DND-41 (cell line): ENCODE data around the gene PPP1R3G.

Experiments used
- EZH2 ChIP-seq: IDR thresholded peaks from 3 replicates; pipeline ENCODE4 v1.6.1; 2012; ENCODE audit warnings: borderline replicate concordance, low read depth, mild to moderate bottlenecking, moderate library complexity, low read length, inconsistent platforms; ENCODE audit not compliant: severe bottlenecking
- TF ChIP-seq, protein P1 (sequence below): IDR thresholded peaks from 2 replicates; pipeline ENCODE4 v1.5.1; 2012; ENCODE audit warnings: borderline replicate concordance, low read length, moderate library complexity, mild to moderate bottlenecking; ENCODE audit not compliant: poor library complexity, severe bottlenecking; ENCODE audit errors: extremely low read depth

DNA sequence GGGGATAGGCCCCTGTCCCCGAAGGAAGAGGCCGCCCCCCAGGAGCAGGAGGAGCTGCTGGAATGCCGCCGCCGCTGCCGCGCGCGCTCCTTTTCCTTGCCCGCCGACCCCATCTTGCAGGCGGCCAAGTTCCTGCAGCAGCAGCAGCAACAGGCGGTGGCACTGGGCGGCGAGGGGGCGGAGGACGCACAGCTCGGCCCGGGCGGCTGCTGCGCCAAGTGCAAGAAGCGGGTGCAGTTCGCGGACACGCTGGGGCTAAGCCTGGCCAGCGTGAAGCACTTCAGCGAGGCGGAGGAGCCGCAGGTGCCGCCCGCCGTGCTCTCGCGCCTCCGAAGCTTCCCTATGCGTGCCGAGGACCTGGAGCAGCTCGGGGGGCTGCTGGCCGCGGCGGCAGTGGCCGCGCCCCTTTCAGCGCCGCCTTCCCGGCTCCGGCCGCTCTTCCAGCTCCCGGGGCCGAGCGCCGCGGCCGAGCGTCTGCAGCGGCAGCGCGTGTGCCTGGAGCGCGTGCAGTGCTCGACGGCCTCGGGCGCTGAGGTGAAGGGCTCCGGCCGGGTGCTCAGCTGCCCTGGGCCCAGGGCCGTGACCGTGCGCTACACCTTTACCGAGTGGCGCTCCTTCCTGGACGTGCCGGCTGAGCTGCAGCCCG, 630 bp downstream of the PPP1R3G start:
- TF ChIP-seq, protein P1, sequence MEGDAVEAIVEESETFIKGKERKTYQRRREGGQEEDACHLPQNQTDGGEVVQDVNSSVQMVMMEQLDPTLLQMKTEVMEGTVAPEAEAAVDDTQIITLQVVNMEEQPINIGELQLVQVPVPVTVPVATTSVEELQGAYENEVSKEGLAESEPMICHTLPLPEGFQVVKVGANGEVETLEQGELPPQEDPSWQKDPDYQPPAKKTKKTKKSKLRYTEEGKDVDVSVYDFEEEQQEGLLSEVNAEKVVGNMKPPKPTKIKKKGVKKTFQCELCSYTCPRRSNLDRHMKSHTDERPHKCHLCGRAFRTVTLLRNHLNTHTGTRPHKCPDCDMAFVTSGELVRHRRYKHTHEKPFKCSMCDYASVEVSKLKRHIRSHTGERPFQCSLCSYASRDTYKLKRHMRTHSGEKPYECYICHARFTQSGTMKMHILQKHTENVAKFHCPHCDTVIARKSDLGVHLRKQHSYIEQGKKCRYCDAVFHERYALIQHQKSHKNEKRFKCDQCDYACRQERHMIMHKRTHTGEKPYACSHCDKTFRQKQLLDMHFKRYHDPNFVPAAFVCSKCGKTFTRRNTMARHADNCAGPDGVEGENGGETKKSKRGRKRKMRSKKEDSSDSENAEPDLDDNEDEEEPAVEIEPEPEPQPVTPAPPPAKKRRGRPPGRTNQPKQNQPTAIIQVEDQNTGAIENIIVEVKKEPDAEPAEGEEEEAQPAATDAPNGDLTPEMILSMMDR: no peak
- no peak for TF ChIP-seq EZH2
